SU-DHL-6 (cell line): ENCODE data around the gene RELN.

Source experiments
- H2AFZ ChIP-seq: fragments of 200-600 bp; sonication (generic); 2 replicates; pipeline ENCODE4 v1.6.1; 2014; ENCODE audit warnings: low read depth, mild to moderate bottlenecking, moderate library complexity, mixed read lengths, antibody characterized with exemption, low read length; ENCODE audit not compliant: severe bottlenecking
- H3F3A ChIP-seq: fragments of 200-600 bp; shearing (Covaris generic); 2 replicates; pipeline ENCODE4 v1.6.0; 2016; ENCODE audit warnings: antibody characterized with exemption, mild to moderate bottlenecking; ENCODE audit not compliant: insufficient read depth
- H3K27ac ChIP-seq: fragments of 200-600 bp; sonication (generic); 2 replicates; pipeline ENCODE4 v1.5.1; 2016; ENCODE audit warnings: low read depth, mild to moderate bottlenecking, low read length, moderate library complexity, mixed read lengths
- H3K27me3 ChIP-seq: fragments of 200-600 bp; sonication (generic), shearing (Covaris generic); 2 replicates; pipeline ENCODE4 v1.6.0; 2014; ENCODE audit warnings: mild to moderate bottlenecking, low read length
- H3K36me3 ChIP-seq: fragments of 200-600 bp; sonication (generic); 2 replicates; pipeline ENCODE4 v1.6.1; 2014; ENCODE audit warnings: mild to moderate bottlenecking, low read length, mixed read lengths
- H3K4me2 ChIP-seq: fragments of 300-600, 200-600 bp; shearing (Covaris generic), sonication (generic); 2 replicates; pipeline ENCODE4 v1.6.0; 2014; ENCODE audit warnings: low read length, low read depth, mild to moderate bottlenecking; ENCODE audit not compliant: poor library complexity, severe bottlenecking
- H3K4me3 ChIP-seq: fragments of 200-600 bp; sonication (generic); 2 replicates; pipeline ENCODE4 v1.5.1; 2014; ENCODE audit warnings: antibody characterized with exemption, low read length, mild to moderate bottlenecking, mixed read lengths; ENCODE audit not compliant: insufficient read depth, poor library complexity, severe bottlenecking
- H3K79me2 ChIP-seq: fragments of 200-600 bp; sonication (generic); 2 replicates; pipeline ENCODE4 v1.6.1; 2014; ENCODE audit warnings: mild to moderate bottlenecking, low read length, moderate library complexity; ENCODE audit not compliant: insufficient read depth
- H3K9ac ChIP-seq: fragments of 200-600 bp; sonication (generic); 2 replicates; pipeline ENCODE4 v1.7.0; 2014; ENCODE audit warnings: mild to moderate bottlenecking, low read length
- H3K9me2 ChIP-seq: fragments of 200-600 bp; sonication (generic); replicated peaks from 2 replicates; pipeline ENCODE4 v1.6.1; 2014; ENCODE audit warnings: low read length; ENCODE audit not compliant: insufficient read depth
- H3K9me3 ChIP-seq: fragments of 200-600 bp; sonication (generic); 2 replicates; pipeline ENCODE4 v1.6.1; 2014; ENCODE audit warnings: low read length, mixed read lengths; ENCODE audit not compliant: insufficient read depth
- H4K20me1 ChIP-seq: fragments of 200-600 bp; sonication (generic); 2 replicates; pipeline ENCODE4 v1.6.1; 2014; ENCODE audit warnings: low read depth, mild to moderate bottlenecking, antibody characterized with exemption, low read length, moderate library complexity, mixed read lengths
- EZH2phosphoT487 ChIP-seq: fragments of 200-600 bp; sonication (generic), shearing (Covaris generic); conservative IDR thresholded peaks from 2 replicates; pipeline ENCODE4 v1.6.1; 2018; ENCODE audit warnings: mild to moderate bottlenecking, antibody characterized with exemption, low read length, moderate library complexity, mixed read lengths
- TF ChIP-seq, protein P1 (sequence below): fragments of 200-600 bp; sonication (generic); IDR thresholded peaks from one replicate; pipeline ENCODE4 v1.5.1; 2017; ENCODE audit warnings: antibody characterized with exemption, mild to moderate bottlenecking, low read length, moderate library complexity; ENCODE audit not compliant: insufficient read depth, poor library complexity, severe bottlenecking

Gene RELN

DNA sequence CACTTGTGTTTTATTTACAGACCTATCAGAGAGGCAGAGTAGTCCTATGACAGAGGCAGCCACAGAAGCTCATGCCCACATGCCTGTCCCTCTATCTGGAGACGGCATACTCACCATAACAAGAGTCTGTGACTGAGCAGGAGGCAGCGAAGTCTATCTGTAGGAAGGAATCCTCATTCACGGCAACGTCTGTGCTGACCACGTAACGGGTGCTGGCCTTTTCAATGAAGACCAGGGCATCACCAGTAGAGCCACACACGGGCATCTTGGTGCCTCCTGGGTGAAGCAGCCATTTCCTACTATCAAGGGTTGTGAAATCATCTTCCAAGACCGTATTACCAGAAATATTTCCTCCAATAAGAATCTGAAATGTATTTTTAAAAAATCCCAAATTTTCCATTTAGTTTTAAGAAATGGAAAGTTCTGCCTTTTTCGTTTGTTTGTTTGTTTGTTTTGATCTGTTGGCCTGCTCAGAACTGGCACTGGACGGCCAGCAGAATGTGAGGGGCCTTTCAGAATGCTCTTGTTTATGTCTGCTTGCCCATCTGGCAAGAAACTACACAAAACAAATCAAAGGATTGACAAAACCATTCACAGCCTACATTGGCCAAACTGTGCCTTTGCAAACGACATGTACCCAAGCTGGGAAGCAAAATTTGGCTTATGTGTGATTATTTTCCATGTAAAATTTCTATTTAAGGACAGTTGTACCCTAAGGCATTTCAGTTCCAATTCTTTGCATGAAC is 450.3 kb downstream of the RELN start:
- H3K36me3 ChIP-seq: no peaks in the 10 kb centered on the region
- no peaks in the 10 kb centered on the region for H3K9me3 ChIP-seq
- no peak overlapping the region for H3K4me2 ChIP-seq
- no peaks in the 10 kb centered on the region for H4K20me1 ChIP-seq
- no peak overlapping the region for H3K27ac ChIP-seq
- H3K4me3 ChIP-seq: no peak overlapping the region
- no peaks in the 10 kb centered on the region for H3K27me3 ChIP-seq
- no peak overlapping the region for H3K9ac ChIP-seq
- no peaks in the 10 kb centered on the region for H3K9me2 ChIP-seq
- H3F3A ChIP-seq: no peaks in the 10 kb centered on the region
- no peaks in the 10 kb centered on the region for H3K79me2 ChIP-seq
- TF ChIP-seq EZH2phosphoT487: no peak
- TF ChIP-seq, protein P1, sequence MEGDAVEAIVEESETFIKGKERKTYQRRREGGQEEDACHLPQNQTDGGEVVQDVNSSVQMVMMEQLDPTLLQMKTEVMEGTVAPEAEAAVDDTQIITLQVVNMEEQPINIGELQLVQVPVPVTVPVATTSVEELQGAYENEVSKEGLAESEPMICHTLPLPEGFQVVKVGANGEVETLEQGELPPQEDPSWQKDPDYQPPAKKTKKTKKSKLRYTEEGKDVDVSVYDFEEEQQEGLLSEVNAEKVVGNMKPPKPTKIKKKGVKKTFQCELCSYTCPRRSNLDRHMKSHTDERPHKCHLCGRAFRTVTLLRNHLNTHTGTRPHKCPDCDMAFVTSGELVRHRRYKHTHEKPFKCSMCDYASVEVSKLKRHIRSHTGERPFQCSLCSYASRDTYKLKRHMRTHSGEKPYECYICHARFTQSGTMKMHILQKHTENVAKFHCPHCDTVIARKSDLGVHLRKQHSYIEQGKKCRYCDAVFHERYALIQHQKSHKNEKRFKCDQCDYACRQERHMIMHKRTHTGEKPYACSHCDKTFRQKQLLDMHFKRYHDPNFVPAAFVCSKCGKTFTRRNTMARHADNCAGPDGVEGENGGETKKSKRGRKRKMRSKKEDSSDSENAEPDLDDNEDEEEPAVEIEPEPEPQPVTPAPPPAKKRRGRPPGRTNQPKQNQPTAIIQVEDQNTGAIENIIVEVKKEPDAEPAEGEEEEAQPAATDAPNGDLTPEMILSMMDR: no peak
- H2AFZ ChIP-seq: no peak overlapping the region

DNA sequence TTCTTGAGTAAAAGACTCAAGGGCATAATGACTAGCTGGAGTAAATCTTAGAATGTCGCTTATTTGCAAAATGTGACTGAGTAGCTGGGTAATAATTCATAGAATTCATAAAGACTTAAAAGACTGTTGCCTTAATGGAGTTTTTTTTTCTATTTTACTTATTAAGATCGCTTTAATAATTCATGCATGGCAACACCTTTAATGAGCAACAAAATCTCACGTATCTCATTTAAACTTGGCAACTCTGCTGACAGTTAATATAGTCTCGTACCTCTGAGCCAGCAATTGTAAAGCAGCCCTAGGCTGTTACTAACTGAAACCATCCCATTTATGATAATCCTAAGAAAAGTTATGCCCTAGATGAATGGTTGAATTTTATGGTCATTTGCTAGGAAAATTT is 455.7 kb downstream of the RELN start:
- Histone ChIP-seq H3F3A (no peaks in the 10 kb centered on the region), H3K9me3 (no peaks in the 10 kb centered on the region), H2AFZ (no peak overlapping the region), H3K9ac (no peak overlapping the region), H4K20me1 (no peaks in the 10 kb centered on the region), H3K9me2 (no peaks in the 10 kb centered on the region), H3K36me3 (no peaks in the 10 kb centered on the region), H3K4me2 (no peak overlapping the region), H3K79me2 (no peaks in the 10 kb centered on the region), H3K27me3 (peaks cover 4% of the 10 kb centered on the region; the same call in 1 of the 2 replicates), H3K4me3 (no peak overlapping the region), H3K27ac (no peak overlapping the region)
- TF ChIP-seq EZH2phosphoT487: no peak
- TF ChIP-seq, protein P1: no peak

DNA sequence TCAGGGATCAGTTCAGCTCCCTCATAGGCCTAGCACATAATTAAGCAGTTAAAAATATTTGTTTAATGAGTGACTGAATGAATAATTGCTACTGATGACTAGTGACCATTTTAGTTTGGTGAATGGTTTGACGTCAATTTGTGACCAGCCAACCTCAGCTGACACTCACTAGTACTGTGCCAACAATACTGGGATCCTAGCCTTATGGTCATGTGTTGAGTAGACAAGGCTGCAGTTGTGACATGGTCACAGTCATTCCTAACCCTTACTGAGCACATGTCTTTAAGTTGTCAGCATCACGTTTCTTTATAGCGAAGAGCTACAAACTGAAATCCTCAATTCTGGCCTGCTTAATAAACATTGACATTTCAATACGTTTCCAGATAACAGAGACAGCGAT is 456.5 kb downstream of the RELN start:
- peaks cover 4% of the 10 kb centered on the region; the same call in 1 of the 2 replicates for H3K27me3 ChIP-seq

More for the DNA sequence above, 456.5 kb downstream of the RELN start:
- Histone ChIP-seq H3K4me2 (no peak overlapping the region), H3K4me3 (no peak overlapping the region), H3F3A (no peaks in the 10 kb centered on the region), H3K79me2 (no peaks in the 10 kb centered on the region), H2AFZ (no peak overlapping the region), H3K36me3 (no peaks in the 10 kb centered on the region), H4K20me1 (no peaks in the 10 kb centered on the region), H3K9me3 (no peaks in the 10 kb centered on the region), H3K9ac (no peak overlapping the region), H3K9me2 (no peaks in the 10 kb centered on the region), H3K27ac (no peak overlapping the region)
- no peak for TF ChIP-seq EZH2phosphoT487
- TF ChIP-seq, protein P1: no peak
